Keratinocyte (primary cell): Measurements from ENCODE around the gene TMEM87A. TPM values are rescaled to one million over a fixed set of nuclear protein-coding genes. Genes with fewer than 3 reads are reported as not detected.

ENCODE experiments used
- DNase-seq: peaks from one replicate; pipeline ENCODE4 v3.0.0-alpha.2; 2011; ENCODE audit warnings: low read depth, missing footprints, low spot score
- FAIRE-seq: peaks from 2 replicates; lab custom pipeline; 2011; peaks lifted over from hg19 to GRCh38; lab: Jason Lieb, UNC
- H2AFZ ChIP-seq: 2 replicates; pipeline ENCODE4 v1.6.0; 2012; ENCODE audit warnings: low read length, control low read depth, inconsistent platforms; ENCODE audit not compliant: control insufficient read depth
- H3K27ac ChIP-seq: 2 replicates; pipeline ENCODE4 v1.5.1; 2011; ENCODE audit warnings: low read length; ENCODE audit not compliant: control insufficient read depth, insufficient read depth
- H3K27me3 ChIP-seq: 3 replicates; pipeline ENCODE4 v1.6.0; 2011; ENCODE audit warnings: low read length; ENCODE audit not compliant: control insufficient read depth, insufficient read depth; ENCODE audit errors: extremely low read depth
- H3K36me3 ChIP-seq, 2 experiments: 2 replicates in 1 of 2; 3 replicates in 1 of 2; pipeline ENCODE4 v1.5.1; 2011; ENCODE audit warnings: low read length in 2 of 2, mild to moderate bottlenecking in 1 of 2; ENCODE audit not compliant: control insufficient read depth in 2 of 2, insufficient read depth in 2 of 2; ENCODE audit errors: extremely low read depth in 1 of 2
- H3K4me1 ChIP-seq: 3 replicates; pipeline ENCODE4 v1.5.1; 2011; ENCODE audit warnings: low read length; ENCODE audit not compliant: control insufficient read depth, insufficient read depth; ENCODE audit errors: extremely low read depth
- H3K4me2 ChIP-seq: 3 replicates; pipeline ENCODE4 v1.6.0; 2011; ENCODE audit warnings: low read depth, low read length; ENCODE audit not compliant: control insufficient read depth, insufficient read depth; ENCODE audit errors: extremely low read depth
- H3K4me3 ChIP-seq, 3 experiments: fragments of 200-600 bp in 1 of 3; sonication (generic) in 1 of 3; 2 replicates in 2 of 3; 3 replicates in 1 of 3; pipeline ENCODE4 v1.5.1; 2011 to 2016; ENCODE audit warnings: low read length in 3 of 3, mild to moderate bottlenecking in 3 of 3, control low read depth in 2 of 3, inconsistent platforms in 1 of 3, low read depth in 1 of 3, mixed read lengths in 1 of 3, mixed run types in 1 of 3, moderate library complexity in 1 of 3; ENCODE audit not compliant: control insufficient read depth in 2 of 3, insufficient read depth in 2 of 3; ENCODE audit errors: extremely low read depth in 1 of 3
- H3K79me2 ChIP-seq: 2 replicates; pipeline ENCODE4 v1.6.0; 2012; ENCODE audit warnings: low read length; ENCODE audit not compliant: control insufficient read depth, insufficient read depth
- H3K9ac ChIP-seq: 3 replicates; pipeline ENCODE4 v1.6.0; 2011; ENCODE audit warnings: low read length; ENCODE audit not compliant: control insufficient read depth, insufficient read depth; ENCODE audit errors: extremely low read depth
- H3K9me1 ChIP-seq: 3 replicates; pipeline ENCODE4 v1.6.0; 2011; ENCODE audit warnings: low read length; ENCODE audit not compliant: control insufficient read depth, insufficient read depth; ENCODE audit errors: extremely low read depth
- H3K9me3 ChIP-seq: 2 replicates; pipeline ENCODE4 v1.5.1; 2012; ENCODE audit warnings: low read depth, low read length; ENCODE audit not compliant: control insufficient read depth
- H4K20me1 ChIP-seq: 3 replicates; pipeline ENCODE4 v1.6.0; 2011; ENCODE audit warnings: low read length; ENCODE audit not compliant: control insufficient read depth, insufficient read depth; ENCODE audit errors: extremely low read depth
- EZH2 ChIP-seq: IDR thresholded peaks from one replicate; pipeline ENCODE4 v1.6.1; 2012; ENCODE audit warnings: inconsistent platforms, mild to moderate bottlenecking, low read length, moderate library complexity
- dilution Hi-C: fragments of 300-500 bp; cut with MboI; formaldehyde crosslinking; loops from one replicate; pipeline ENCODE4 v1.7.0; 2020; ENCODE audit warnings: low sequenced_read_pairs; ENCODE audit not compliant: extremely low pct_ligation_motif_present
- polyA plus RNA-seq, 5 experiments: library from polyadenylated mRNA; depleted of rRNA in 3 of 5; stranded (reverse) in 3 of 5; stranded (forward) in 1 of 5; unstranded in 1 of 5; fragments of >200 nt; gene quantifications; 1 replicate in 1 of 5; 2 replicates in 3 of 5; 3 replicates in 1 of 5; pipeline versions ENCODE4 v1.2.1 to v1.2.3, GENCODE V29; 2011 to 2012; ENCODE audit warnings: missing spikeins in 2 of 5, low read depth in 1 of 5, low replicate concordance in 1 of 5
- TF ChIP-seq, protein P1 (sequence below), 3 experiments: IDR thresholded peaks in 1 of 3; conservative IDR thresholded peaks in 1 of 3; optimal IDR thresholded peaks in 1 of 3; 2 replicates in 2 of 3; 3 replicates in 1 of 3; pipeline versions ENCODE3 to v1.5.1; 2011; ENCODE audit warnings: low read length in 3 of 3, mild to moderate bottlenecking in 3 of 3, moderate library complexity in 2 of 3, control low read depth in 1 of 3, inconsistent platforms in 1 of 3; ENCODE audit not compliant: insufficient read depth in 2 of 3; ENCODE audit errors: extremely low read depth in 1 of 3

TMEM87A gene
- polyA plus RNA-seq, 1 donor (not counting 4 experiments of a cell fraction or from before 2014, with no cell fraction given): 43.7 TPM

DNA sequence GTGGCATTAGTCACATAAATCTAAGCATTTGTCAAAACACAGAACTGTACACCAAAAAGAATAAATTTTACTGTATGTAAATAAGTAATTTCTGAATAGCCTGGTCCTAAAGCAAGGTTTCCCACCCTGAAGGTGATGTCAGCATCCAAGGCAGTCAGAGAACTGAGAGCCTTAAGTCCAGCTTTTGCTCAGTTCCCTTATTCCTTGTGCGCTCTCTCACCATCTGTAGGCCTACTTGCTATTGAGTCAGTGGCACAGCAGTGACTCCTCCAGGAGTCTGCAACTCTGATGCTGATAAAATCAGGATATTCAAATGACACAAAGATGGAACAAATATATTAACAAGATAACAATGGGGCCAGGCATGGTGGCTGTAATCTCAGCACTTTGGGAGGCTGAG is 87.4 kb downstream of the TMEM87A start:
- Histone ChIP-seq H4K20me1 (no peaks in the 10 kb centered on the region), H3K4me2 (no peak overlapping the region), H3K27me3 (no peaks in the 10 kb centered on the region), H3K4me1 (no peaks in the 10 kb centered on the region), H3K27ac (no peak overlapping the region), H3K36me3 (peaks cover 18 to 20% of the 10 kb centered on the region in 2 experiments), H3K79me2 (no peaks in the 10 kb centered on the region), H2AFZ (no peak overlapping the region), H3K9me1 (no peaks in the 10 kb centered on the region), H3K9ac (no peak overlapping the region), H3K9me3 (no peaks in the 10 kb centered on the region), H3K4me3 (no peak overlapping the region)
- dilution Hi-C loops: no loop called here
- FAIRE-seq: no peak
- no peak for DNase-seq
- TF ChIP-seq, protein P1, sequence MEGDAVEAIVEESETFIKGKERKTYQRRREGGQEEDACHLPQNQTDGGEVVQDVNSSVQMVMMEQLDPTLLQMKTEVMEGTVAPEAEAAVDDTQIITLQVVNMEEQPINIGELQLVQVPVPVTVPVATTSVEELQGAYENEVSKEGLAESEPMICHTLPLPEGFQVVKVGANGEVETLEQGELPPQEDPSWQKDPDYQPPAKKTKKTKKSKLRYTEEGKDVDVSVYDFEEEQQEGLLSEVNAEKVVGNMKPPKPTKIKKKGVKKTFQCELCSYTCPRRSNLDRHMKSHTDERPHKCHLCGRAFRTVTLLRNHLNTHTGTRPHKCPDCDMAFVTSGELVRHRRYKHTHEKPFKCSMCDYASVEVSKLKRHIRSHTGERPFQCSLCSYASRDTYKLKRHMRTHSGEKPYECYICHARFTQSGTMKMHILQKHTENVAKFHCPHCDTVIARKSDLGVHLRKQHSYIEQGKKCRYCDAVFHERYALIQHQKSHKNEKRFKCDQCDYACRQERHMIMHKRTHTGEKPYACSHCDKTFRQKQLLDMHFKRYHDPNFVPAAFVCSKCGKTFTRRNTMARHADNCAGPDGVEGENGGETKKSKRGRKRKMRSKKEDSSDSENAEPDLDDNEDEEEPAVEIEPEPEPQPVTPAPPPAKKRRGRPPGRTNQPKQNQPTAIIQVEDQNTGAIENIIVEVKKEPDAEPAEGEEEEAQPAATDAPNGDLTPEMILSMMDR (optimal IDR thresholded peaks at IDR 0.05 in 1 of 3, IDR thresholded peaks at IDR 0.05 in 1 of 3, conservative IDR thresholded peaks at IDR 0.05 in 1 of 3; ENCODE audit: extremely low read depth in 1 of 3, insufficient read depth in 2 of 3, low read length in 3 of 3): no peak
- TF ChIP-seq EZH2: no peak

- no peak overlapping the region for H3K9ac ChIP-seq
- no peaks in the 10 kb centered on the region for H4K20me1 ChIP-seq
- TF ChIP-seq EZH2: no peak
- TF ChIP-seq, protein P1 (optimal IDR thresholded peaks at IDR 0.05 in 1 of 3, IDR thresholded peaks at IDR 0.05 in 1 of 3, conservative IDR thresholded peaks at IDR 0.05 in 1 of 3; ENCODE audit: extremely low read depth in 1 of 3, insufficient read depth in 2 of 3, low read length in 3 of 3): no peak
- no peak for DNase-seq
- no peak overlapping the region for H3K27ac ChIP-seq
- H3K9me3 ChIP-seq: no peaks in the 10 kb centered on the region
- H2AFZ ChIP-seq: no peak overlapping the region
- H3K79me2 ChIP-seq: no peaks in the 10 kb centered on the region
- no peaks in the 10 kb centered on the region for H3K9me1 ChIP-seq
- no peak for FAIRE-seq
- no peaks in the 10 kb centered on the region for H3K4me1 ChIP-seq
- no peak overlapping the region for H3K4me3 ChIP-seq
- H3K4me2 ChIP-seq: no peak overlapping the region
- dilution Hi-C loops: no loop called here
- H3K36me3 ChIP-seq: peaks cover 11 to 15% of the 10 kb centered on the region in 2 experiments
- no peaks in the 10 kb centered on the region for H3K27me3 ChIP-seq
These were observed 88.5 kb downstream of the TMEM87A start for GRCh38 chr15:42184736-42185135.
